Measurements from ENCODE around the gene GHRH.

The GHRH gene

GRCh38 chr20:37262505-37262904 is 891 bp upstream of the GHRH start:
- DNase-seq (ENCODE audit: low read depth in 2 of 2), result no peak

GRCh38 chr20:37260923-37261322 is 691 bp downstream of the GHRH start:
- DNase-seq (ENCODE audit: low read depth in 2 of 2), result no peak

GRCh38 chr20:37259865-37260264 is 1.7 kb downstream of the GHRH start:
- no peak for DNase-seq (ENCODE audit: low read depth in 2 of 2)

GRCh38 chr20:37259031-37259430 is 2.6 kb downstream of the GHRH start:
- no peak for DNase-seq (ENCODE audit: low read depth in 2 of 2)

DNA sequence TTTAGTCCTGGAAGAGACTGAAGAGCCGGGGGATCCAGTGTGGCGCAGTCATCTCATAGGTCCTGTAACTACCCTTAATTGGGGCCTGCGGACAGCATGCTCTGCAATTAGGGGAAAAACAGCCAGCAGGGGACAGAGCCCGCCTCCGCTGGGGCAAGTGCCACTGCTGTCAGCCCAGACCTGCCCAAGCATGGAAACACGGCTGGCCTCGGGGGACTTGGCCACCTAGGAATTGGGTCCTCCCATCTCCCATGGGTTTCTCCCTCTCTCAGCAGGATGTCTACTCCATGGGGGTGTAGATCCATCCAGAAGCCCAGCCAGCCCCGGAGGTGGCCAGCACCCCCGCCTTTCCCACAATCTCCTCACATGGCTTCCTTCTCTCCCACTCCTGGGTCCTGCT is 3.6 kb downstream of the GHRH start:
- DNase-seq (ENCODE audit: low read depth in 2 of 2), result no peak

GRCh38 chr20:37257530-37257929 is 4.1 kb downstream of the GHRH start:
- no peak for DNase-seq (ENCODE audit: low read depth in 2 of 2)

- no peak for DNase-seq (ENCODE audit: low read depth in 2 of 2)
Observed at GRCh38 chr20:37256286-37256685, 5.3 kb downstream of the GHRH start.

DNA sequence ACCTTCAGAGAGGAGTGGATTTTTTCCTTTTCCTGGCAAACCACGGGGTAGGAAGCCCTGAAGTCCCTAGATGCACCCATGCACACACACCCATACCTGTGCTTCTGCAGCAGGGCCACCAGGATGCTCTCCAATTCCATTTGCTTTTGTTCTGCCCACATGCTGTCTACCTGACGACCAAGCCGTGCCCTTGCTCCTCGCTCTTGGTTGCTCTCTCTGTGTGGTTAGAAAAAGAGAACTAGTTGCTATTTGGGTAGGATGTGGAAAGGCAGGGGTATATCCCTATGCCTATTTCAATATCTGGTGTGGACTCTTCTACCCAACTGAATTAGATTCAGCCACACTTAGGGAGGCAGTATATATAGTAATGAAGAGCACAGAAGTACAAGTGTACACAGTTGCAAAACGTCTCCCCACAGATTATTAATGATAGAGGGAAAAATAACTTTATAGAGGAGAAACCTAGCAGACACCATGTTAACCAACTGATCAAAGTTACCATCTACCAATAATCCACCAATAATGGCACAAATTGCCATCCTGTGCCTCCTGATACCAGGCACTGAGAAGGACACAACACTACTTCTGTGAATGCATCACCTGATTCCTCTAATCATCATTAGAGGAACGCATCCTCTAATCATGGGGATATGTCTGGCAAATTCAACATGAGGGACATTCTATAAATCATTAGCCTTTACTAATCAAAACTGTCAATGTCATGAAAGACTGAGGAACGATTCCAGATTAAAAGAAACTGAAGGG is 7.3 kb downstream of the GHRH start:
- DNase-seq (ENCODE audit: low read depth in 2 of 2), result no peak

- no peak for DNase-seq (ENCODE audit: low read depth in 2 of 2)
Observed at GRCh38 chr20:37253087-37253486, 8.5 kb downstream of the GHRH start.

- DNase-seq (ENCODE audit: low read depth in 2 of 2), result no peak
Observed at GRCh38 chr20:37251825-37252477, 9.7 kb downstream of the GHRH start.

DNA sequence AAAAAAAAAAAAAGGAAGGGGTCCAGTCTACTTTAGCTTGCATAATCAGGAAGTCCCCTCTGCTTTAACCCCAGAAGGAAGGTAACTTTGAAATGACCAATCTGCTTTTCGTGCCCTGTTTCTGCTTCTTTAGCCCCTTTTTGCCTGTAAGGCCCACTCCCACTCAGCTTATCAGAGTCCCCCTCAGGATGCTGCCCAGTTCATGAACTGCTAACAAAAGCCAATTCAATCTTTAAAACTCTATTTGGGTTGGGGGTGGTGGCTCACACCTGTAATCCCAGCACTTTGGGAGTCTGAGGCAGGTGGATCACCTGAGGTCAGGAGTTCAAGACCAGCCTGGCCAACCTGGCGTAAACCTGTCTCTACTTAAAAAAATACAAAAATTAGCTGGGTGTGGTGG is 12.3 kb downstream of the GHRH start:
- no peak for DNase-seq (ENCODE audit: low read depth in 2 of 2)

DNA sequence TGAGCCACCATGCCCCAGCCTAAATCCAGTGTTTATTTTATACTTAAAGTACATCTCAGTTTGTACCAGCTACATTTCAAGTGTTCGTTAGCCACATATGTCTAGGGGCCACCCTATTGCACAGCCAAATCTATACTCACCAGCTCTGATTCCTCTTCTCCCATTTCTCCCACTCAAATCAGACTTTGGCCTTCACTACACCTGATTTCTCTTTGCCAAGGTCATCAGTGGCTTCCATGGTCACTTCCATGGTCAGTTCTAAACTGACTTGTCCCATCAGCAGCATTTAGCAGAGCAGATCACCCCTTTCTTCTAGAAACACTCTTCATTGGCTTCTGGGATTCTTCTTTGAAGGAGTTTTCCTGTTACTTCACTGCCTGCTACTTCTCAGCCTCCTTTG is 14.1 kb downstream of the GHRH start:
- no peak for DNase-seq (ENCODE audit: low read depth in 2 of 2)

- no peak for DNase-seq (ENCODE audit: low read depth in 2 of 2)
Observed at GRCh38 chr20:37246736-37247135, 14.9 kb downstream of the GHRH start.

GRCh38 chr20:37245216-37246150 is 16.1 kb downstream of the GHRH start:
- DNase-seq (ENCODE audit: low read depth in 2 of 2), result no peak

DNA sequence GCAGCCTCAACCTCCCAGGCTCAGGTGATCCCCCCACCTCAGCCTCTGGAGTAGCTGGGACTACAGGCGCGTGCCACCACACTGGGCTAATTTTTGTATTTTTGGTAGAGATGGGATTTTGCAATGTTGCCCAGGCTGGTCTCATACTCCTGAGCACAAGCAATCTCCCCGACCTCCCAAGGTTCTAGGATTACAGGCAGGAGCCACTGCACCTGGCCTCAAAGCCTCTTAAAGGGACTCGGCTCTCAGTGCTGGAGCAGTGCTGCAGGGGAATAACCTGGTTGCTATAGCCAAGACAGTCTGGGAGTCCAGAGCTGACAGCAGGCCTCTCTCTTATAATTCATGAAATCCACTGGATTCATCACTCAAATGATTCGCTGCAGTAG is 17.0 kb downstream of the GHRH start:
- no peak for DNase-seq (ENCODE audit: low read depth in 2 of 2)

- no peak for DNase-seq (ENCODE audit: low read depth in 2 of 2)
Observed at GRCh38 chr20:37243937-37244571, 17.6 kb downstream of the GHRH start.

- no peak for DNase-seq (ENCODE audit: low read depth in 2 of 2)
Observed at GRCh38 chr20:37243076-37243936, 18.3 kb downstream of the GHRH start.

DNA sequence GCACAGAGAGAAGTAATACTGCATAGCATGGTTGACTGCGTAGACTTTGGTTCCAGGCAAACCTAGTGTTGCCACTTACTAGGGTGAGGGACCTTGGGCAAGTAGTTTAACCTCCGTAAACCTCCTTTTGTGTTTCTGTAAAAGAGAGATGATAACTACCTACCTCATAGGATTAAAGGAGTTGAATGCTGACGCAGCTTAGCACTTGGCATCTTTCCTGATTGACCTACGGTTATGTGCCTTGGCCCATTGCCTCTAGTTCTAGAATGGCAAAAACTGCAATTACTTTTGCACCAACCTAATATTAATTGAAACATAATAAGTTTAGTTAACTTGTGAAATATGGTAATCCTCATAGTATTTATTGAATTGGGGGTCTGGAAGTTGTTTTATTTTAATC is 19.1 kb downstream of the GHRH start:
- DNase-seq (ENCODE audit: low read depth in 2 of 2), result no peak

GRCh38 chr20:37240337-37241067 is 21.1 kb downstream of the GHRH start:
- DNase-seq (ENCODE audit: low read depth in 2 of 2), result no peak

DNA sequence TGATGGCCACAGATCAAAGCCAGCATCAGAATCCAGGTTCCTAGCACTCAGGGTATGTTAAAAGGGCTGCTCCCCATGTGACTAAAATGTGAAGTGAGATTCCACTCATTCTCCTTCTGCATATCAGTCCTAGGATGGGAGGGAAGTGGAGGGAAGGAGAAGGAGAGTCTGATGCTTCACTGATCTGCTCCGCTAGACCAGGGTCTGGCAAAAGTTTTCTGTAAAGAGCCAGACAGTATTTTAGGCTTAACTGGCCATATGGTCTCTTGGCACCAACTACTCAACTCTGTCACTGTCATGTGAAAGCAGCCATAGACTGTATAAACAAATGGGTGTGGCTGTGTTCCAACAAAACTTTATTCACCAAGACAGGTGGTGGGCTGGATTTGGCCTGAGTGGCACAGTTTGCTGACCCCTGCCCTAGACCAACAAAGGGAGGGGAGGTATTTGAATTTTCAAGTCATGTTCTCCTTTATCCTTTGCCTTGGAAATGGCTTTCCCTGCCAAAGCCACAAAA is 22.6 kb downstream of the GHRH start:
- no peak for DNase-seq (ENCODE audit: low read depth in 2 of 2)

All from fibroblast of skin of left quadriceps (primary cell).